Vagina (tissue), 2 donors: Measurements from ENCODE around the gene MED12L. TPM values are rescaled to one million over a fixed set of nuclear protein-coding genes. Genes with fewer than 3 reads are reported as not detected.

ENCODE experiments used
- DNase-seq, 2 donors: peaks; one replicate each; pipeline ENCODE4 v3.0.0-alpha.2; 2017; ENCODE audit errors: extremely low spot score in 2 of 2
- H3K27ac ChIP-seq: fragments of 200-600 bp; sonication (generic); one replicate; pipeline ENCODE4 v1.5.1; 2019
- H3K27me3 ChIP-seq: fragments of 200-600 bp; sonication (generic); one replicate; pipeline ENCODE4 v1.5.1; 2019
- H3K36me3 ChIP-seq, 2 donors: fragments of 200-600 bp; sonication (generic); one replicate each; pipeline ENCODE4 v1.5.1; 2017 to 2019
- H3K4me1 ChIP-seq: fragments of 200-600 bp; sonication (generic); one replicate; pipeline ENCODE4 v1.5.1; 2019
- H3K4me3 ChIP-seq, 2 donors: fragments of 200-600 bp; sonication (generic); 1 replicate in 1 of 2; 2 replicates in 1 of 2; pipeline ENCODE4 v1.5.1; 2016 to 2019
- H3K9me3 ChIP-seq: fragments of 200-600 bp; sonication (generic); one replicate; pipeline ENCODE4 v1.5.1; 2019
- CTCF ChIP-seq, 3 experiments: fragments of 450-650 bp in 2 of 3; fragments of 200-600 bp in 1 of 3; sonication (generic) in 1 of 3; IDR thresholded peaks; one replicate each; pipeline ENCODE4 v1.5.1; 2017 to 2019; ENCODE audit warnings: antibody characterized with exemption in 3 of 3, mild to moderate bottlenecking in 2 of 3, moderate library complexity in 2 of 3
- POLR2A ChIP-seq, 2 donors: fragments of 450-650 bp; IDR thresholded peaks; one replicate each; pipeline ENCODE4 v1.6.1; 2017; ENCODE audit warnings: antibody characterized with exemption in 2 of 2, mild to moderate bottlenecking in 2 of 2, moderate library complexity in 2 of 2
- POLR2AphosphoS5 ChIP-seq, 2 donors: sonication (generic); formaldehyde crosslinking; IDR thresholded peaks; one replicate each; pipeline ENCODE4 v1.9.0; 2017; ENCODE audit warnings: antibody characterized with exemption in 2 of 2, mild to moderate bottlenecking in 2 of 2, low read depth in 1 of 2; ENCODE audit not compliant: insufficient read depth in 1 of 2
- intact Hi-C: fragments of 100-400 bp; cut with DNase I; formaldehyde crosslinking; loops from one replicate; pipeline ENCODE4 v1.15.1; 2023
- total RNA-seq: library from RNA; depleted of rRNA; stranded (reverse); fragments of >200 nt; gene quantifications from one replicate; pipeline ENCODE4 v1.2.3, GENCODE V29; 2016

The MED12L gene
- total RNA-seq, 1 donor from 2014 or later = 1.7 TPM

- DNase-seq = no peak
- Histone ChIP-seq H3K36me3 (no peaks in the 10 kb centered on the region), H3K27ac (no peak overlapping the region), H3K9me3 (no peaks in the 10 kb centered on the region), H3K4me1 (no peaks in the 10 kb centered on the region), H3K4me3 (no peak overlapping the region), H3K27me3 (no peaks in the 10 kb centered on the region)
- intact Hi-C loops = no loop called here
- no peak for TF ChIP-seq POLR2AphosphoS5 (IDR thresholded peaks at IDR 0.05; ENCODE audit: insufficient read depth in 1 of 2, low read depth in 1 of 2)
- TF ChIP-seq POLR2A (IDR thresholded peaks at IDR 0.05) = no peak
- TF ChIP-seq CTCF (IDR thresholded peaks at IDR 0.05) = no peak
Observed at GRCh38 chr3:151109286-151109800, 23.9 kb downstream of the MED12L start.

- no peak overlapping the region for H3K27ac ChIP-seq
- no peaks in the 10 kb centered on the region for H3K36me3 ChIP-seq
- H3K4me3 ChIP-seq = no peak overlapping the region
- intact Hi-C loops = no loop called here
- TF ChIP-seq CTCF (IDR thresholded peaks at IDR 0.05) = no peak
- TF ChIP-seq POLR2A (IDR thresholded peaks at IDR 0.05) = no peak
- no peak for TF ChIP-seq POLR2AphosphoS5 (IDR thresholded peaks at IDR 0.05; ENCODE audit: insufficient read depth in 1 of 2, low read depth in 1 of 2)
- H3K4me1 ChIP-seq = no peaks in the 10 kb centered on the region
- H3K27me3 ChIP-seq = no peaks in the 10 kb centered on the region
- H3K9me3 ChIP-seq = no peaks in the 10 kb centered on the region
- no peak for DNase-seq
Observed at GRCh38 chr3:151112731-151113130, 27.3 kb downstream of the MED12L start.

GRCh38 chr3:151113343-151113742 lies 27.9 kb downstream of the MED12L start:
- H3K36me3 ChIP-seq = no peaks in the 10 kb centered on the region
- TF ChIP-seq CTCF (IDR thresholded peaks at IDR 0.05) (no peak), POLR2AphosphoS5 (IDR thresholded peaks at IDR 0.05; ENCODE audit: insufficient read depth in 1 of 2, low read depth in 1 of 2) (no peak), POLR2A (IDR thresholded peaks at IDR 0.05) (no peak)
- intact Hi-C loops = no loop called here

GRCh38 chr3:151117047-151117446 lies 31.6 kb downstream of the MED12L start:
- DNase-seq = no peak
- H3K36me3 ChIP-seq = no peaks in the 10 kb centered on the region
- H3K9me3 ChIP-seq = no peaks in the 10 kb centered on the region
- TF ChIP-seq POLR2A (IDR thresholded peaks at IDR 0.05) (no peak), POLR2AphosphoS5 (IDR thresholded peaks at IDR 0.05; ENCODE audit: insufficient read depth in 1 of 2, low read depth in 1 of 2) (no peak), CTCF (IDR thresholded peaks at IDR 0.05) (no peak)
- H3K27me3 ChIP-seq = no peaks in the 10 kb centered on the region
- H3K4me3 ChIP-seq = no peak overlapping the region
- H3K27ac ChIP-seq = no peak overlapping the region
- no peaks in the 10 kb centered on the region for H3K4me1 ChIP-seq
- intact Hi-C loops = no loop called here

More at GRCh38 chr3:151113343-151113742, 27.9 kb downstream of the MED12L start:
- no peak overlapping the region for H3K4me3 ChIP-seq
- H3K9me3 ChIP-seq = no peaks in the 10 kb centered on the region
- DNase-seq = no peak
- H3K27me3 ChIP-seq = no peaks in the 10 kb centered on the region
- no peaks in the 10 kb centered on the region for H3K4me1 ChIP-seq
- H3K27ac ChIP-seq = no peak overlapping the region

GRCh38 chr3:151119188-151119587 lies 33.7 kb downstream of the MED12L start:
- Histone ChIP-seq H3K9me3 (no peaks in the 10 kb centered on the region), H3K4me3 (no peak overlapping the region), H3K27ac (no peak overlapping the region), H3K36me3 (no peaks in the 10 kb centered on the region), H3K4me1 (no peaks in the 10 kb centered on the region), H3K27me3 (no peaks in the 10 kb centered on the region)
- intact Hi-C loops = no loop called here
- DNase-seq = no peak
- TF ChIP-seq POLR2AphosphoS5 (IDR thresholded peaks at IDR 0.05; ENCODE audit: insufficient read depth in 1 of 2, low read depth in 1 of 2) = no peak
- no peak for TF ChIP-seq POLR2A (IDR thresholded peaks at IDR 0.05)
- TF ChIP-seq CTCF (IDR thresholded peaks at IDR 0.05) = no peak
